ENCODE data around the gene OLFML1. TPM values are rescaled to one million over a fixed set of nuclear protein-coding genes. Genes with fewer than 3 reads are reported as not detected.

OLFML1 gene
- total and polyA plus RNA-seq, 2 of the 8 experiments (the other 6 are each of a cell fraction or from before 2014, with no cell fraction given): 0.24 TPM; not detected in 1

DNA sequence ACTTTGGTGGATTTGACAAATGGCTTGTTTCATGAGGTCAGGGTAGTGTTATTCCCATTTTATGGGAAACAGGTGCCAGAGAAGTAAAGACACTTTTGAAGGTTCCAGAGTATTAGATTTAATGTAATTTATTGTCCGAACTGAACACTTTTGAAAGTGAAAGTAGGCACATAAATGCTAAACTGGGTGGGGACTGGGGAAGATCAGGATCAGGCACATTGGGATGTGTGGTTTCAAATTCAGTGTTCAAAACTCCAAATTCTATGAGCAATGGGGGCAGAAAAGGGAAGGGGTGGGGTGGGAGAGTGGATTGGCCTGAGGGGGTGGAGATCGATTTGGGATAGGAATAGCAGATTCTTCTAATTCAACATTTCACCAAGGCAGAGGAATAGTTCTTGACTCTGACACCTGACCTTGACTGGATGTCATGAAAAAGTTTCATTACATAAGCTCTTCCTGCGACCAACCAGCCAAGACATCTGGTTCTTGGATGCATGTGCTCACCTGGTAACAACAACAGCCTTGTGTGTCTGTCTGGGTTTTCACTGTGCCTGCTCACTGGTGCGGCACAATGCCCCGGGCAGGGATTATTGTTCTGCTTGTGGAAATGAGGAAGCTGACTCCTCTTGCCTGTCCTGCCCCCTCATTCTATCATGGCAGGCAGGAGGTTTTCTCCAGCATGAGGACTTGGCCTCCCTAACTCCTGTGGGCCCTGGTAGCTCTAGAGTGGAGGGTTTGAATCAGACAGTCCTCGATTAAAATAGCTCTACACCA is 39.3 kb downstream of the OLFML1 start:
- POLR2A ChIA-PET (ENCODE audit: partially characterized antibody): no interaction called here
- CTCF ChIA-PET (ENCODE audit: partially characterized antibody): interaction anchor here (0.7 to 4.9 kb wide), 10 partner anchors 9 to 482 kb away, joined by 3 to 22 read pairs (median 3); partner anchors contain the start of gene PPFIBP2
- H3K79me1 ChIP-seq (ENCODE audit: low read depth, low read length): no peaks in the 10 kb centered on the region

More for the DNA sequence above, 39.3 kb downstream of the OLFML1 start:
- FAIRE-seq: no peak
- no peaks in the 10 kb centered on the region for H3K36me3 ChIP-seq (ENCODE audit: control insufficient read depth in 2 of 4, insufficient read depth in 4 of 4, low read length in 3 of 4)
- no peak overlapping the region for H3K4me3 ChIP-seq (ENCODE audit: extremely low read depth in 1 of 4, insufficient read depth in 2 of 4, low read depth in 3 of 4, low read length in 4 of 4)
- H2AFZ ChIP-seq (ENCODE audit: low read length): no peak overlapping the region
- no peak overlapping the region for H2BK5ac ChIP-seq (ENCODE audit: low read depth, low read length)
- H3K18ac ChIP-seq (ENCODE audit: extremely low read depth, low read length): no peak overlapping the region
- no peak for DNase-seq (ENCODE audit: low read depth in 1 of 2, low spot score in 2 of 2)
- H2BK15ac ChIP-seq (ENCODE audit: low read length): no peak overlapping the region
- no peak overlapping the region for H3K4ac ChIP-seq (replicated peaks; ENCODE audit: insufficient read length, low read depth, low read length)
- no peak overlapping the region for H3K27ac ChIP-seq (ENCODE audit: low read depth, low read length)
- H2BK120ac ChIP-seq (replicated peaks; ENCODE audit: low read depth, low read length): no peak overlapping the region
- no peak overlapping the region for H3K23ac ChIP-seq (ENCODE audit: insufficient read length)
- H3K4me1 ChIP-seq (replicated peaks in 1 of 4; ENCODE audit: control insufficient read depth in 3 of 4, insufficient read depth in 4 of 4, low read length in 3 of 4): no peaks in the 10 kb centered on the region; a peak in 1 of 7 replicates
- H2BK12ac ChIP-seq (ENCODE audit: low read depth, low read length): no peak overlapping the region
- peaks cover 1 to 2% of the 10 kb centered on the region in 2 experiments for H4K20me1 ChIP-seq (replicated peaks in 1 of 2; ENCODE audit: control insufficient read depth in 1 of 2, insufficient read depth in 2 of 2, low read length in 2 of 2)
- no peaks in the 10 kb centered on the region; the same call in 1 of the 2 replicates for H3K23me2 ChIP-seq (ENCODE audit: low read depth, low read length)
- H3K9ac ChIP-seq (replicated peaks in 1 of 4; ENCODE audit: extremely low read depth in 1 of 4, low read depth in 3 of 4, low read length in 3 of 4): no peak overlapping the region
- no peaks in the 10 kb centered on the region for H3K79me2 ChIP-seq (ENCODE audit: control insufficient read depth in 1 of 2, insufficient read depth in 2 of 2, low read length in 2 of 2)
- H3K27me3 ChIP-seq (replicated peaks in 1 of 4; ENCODE audit: control insufficient read depth in 3 of 4, extremely low read depth in 1 of 4, insufficient read depth in 3 of 4, low read length in 3 of 4): no peaks in the 10 kb centered on the region
- H2BK20ac ChIP-seq (ENCODE audit: low read length): no peak overlapping the region
- H3K4me2 ChIP-seq (ENCODE audit: insufficient read depth in 1 of 2, low read depth in 2 of 2, low read length in 2 of 2): no peak overlapping the region
- H2AK5ac ChIP-seq (ENCODE audit: low read depth, low read length): no peak overlapping the region
- H3K9me3 ChIP-seq (ENCODE audit: insufficient read depth in 2 of 2, low read depth in 1 of 2, low read length in 1 of 2): no peaks in the 10 kb centered on the region
- H4K91ac ChIP-seq (replicated peaks; ENCODE audit: insufficient read length, low read length): no peak overlapping the region
- no peak overlapping the region for H3K14ac ChIP-seq (ENCODE audit: insufficient read length)
- no peak overlapping the region for H4K8ac ChIP-seq (ENCODE audit: extremely low read depth, insufficient read depth, low read length)
- H3K56ac ChIP-seq (replicated peaks; ENCODE audit: insufficient read length, low read depth, low read length): no peak overlapping the region
- 90% methylated on average over 5 of the region's 6 CpGs; no CpG with 5 or more reads in 1 of the 2 experiments for WGBS, 2 experiments (ENCODE audit: extremely low coverage in 1 of 2, insufficient coverage in 1 of 2, insufficient read length in 1 of 2, insufficient replicate concordance in 2 of 2, low coverage in 1 of 2, low lambda C conversion rate in 2 of 2, missing lambda C conversion rate in 1 of 2)
- no peak overlapping the region for H4K5ac ChIP-seq (ENCODE audit: insufficient read length, low read depth, low read length)
- TF ChIP-seq CEBPB (IDR thresholded peaks at IDR 0.05; ENCODE audit: low read depth, low read length): no peak
- no peak for TF ChIP-seq EGR1 (IDR thresholded peaks at IDR 0.05; ENCODE audit: borderline replicate concordance, low read depth, low read length)
- no peak for TF ChIP-seq CTBP2 (IDR thresholded peaks at IDR 0.05; ENCODE audit: borderline replicate concordance, insufficient read depth, insufficient read length, low read length)
- no peak for TF ChIP-seq SIX5 (IDR thresholded peaks at IDR 0.05; ENCODE audit: low read depth, low read length)
